ENCODE data around the gene HNRNPU.

The HNRNPU gene

DNA sequence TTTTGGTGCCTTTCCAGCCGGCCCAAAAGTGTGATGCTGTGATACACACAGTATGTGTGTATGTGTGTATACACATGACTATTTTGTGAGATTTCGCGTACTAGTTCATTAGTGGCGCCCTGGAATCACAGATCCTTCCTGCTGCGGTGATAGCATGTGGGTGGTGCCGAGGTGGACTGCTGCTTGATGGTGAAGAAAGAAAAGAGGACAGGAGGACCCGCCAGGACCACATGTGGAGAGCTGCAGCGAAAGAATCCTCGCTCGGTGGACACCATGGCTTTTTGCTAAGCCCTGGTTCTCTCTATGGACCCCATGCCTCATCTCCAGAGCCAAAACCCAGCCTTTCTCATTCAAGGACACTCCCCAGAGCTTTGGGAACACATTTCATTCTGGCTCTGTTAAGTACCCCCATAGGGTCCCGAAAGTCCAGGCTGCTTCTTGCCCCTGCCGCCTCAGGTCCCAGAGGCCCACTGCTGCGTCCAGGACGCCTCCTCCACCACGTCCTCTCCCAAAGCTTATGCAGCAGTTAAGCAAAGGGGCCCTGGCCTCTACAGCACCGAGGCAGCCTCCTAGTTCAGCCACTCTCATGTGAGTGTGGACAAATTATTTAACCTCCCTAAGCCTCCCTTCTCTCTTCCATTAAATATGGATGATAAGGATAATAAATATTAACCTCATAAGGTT lies 61.6 kb downstream of the HNRNPU start:
- DNase-seq (ENCODE audit: low read depth) = no peak

DNA sequence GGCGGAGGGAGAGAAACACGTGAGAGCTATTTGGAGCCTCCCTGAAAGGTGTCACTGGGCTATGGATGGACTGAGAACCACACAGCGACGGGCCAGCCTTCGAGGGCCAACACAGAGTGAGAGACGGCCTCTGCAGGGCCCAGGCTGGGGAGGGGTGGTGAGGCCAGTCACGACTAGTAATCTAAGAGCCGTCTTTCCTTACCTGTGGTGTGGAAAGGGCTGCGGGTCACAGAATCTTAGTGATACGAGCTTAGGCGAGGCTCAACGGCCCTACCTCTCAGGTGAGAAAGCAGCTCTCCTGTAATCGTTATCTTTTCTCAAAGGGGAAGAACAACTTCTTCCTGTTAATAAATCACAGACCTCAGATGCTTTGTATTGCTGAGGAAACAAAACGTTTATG lies 62.3 kb downstream of the HNRNPU start:
- no peak for DNase-seq (ENCODE audit: low read depth)

DNA sequence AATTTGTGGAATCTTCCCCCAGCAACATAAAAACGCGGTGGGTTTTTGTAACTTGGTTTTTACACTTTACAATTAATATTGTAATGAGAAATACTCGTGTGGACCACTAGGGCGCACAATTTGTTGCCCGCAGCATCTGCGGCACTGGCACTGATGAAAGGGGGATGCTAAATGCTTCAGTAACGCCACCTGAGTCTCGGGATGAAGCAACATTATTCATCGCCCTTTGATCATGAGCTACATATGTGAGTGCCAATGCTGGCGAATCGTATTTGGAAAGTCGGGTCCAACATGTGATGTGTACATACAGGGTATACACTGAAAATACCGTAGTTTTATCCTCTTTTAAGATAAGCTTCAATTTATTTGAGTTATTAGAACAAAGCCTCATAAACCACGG lies 63.1 kb downstream of the HNRNPU start:
- peak; percentile 38 for DNase-seq (ENCODE audit: low read depth)

DNA sequence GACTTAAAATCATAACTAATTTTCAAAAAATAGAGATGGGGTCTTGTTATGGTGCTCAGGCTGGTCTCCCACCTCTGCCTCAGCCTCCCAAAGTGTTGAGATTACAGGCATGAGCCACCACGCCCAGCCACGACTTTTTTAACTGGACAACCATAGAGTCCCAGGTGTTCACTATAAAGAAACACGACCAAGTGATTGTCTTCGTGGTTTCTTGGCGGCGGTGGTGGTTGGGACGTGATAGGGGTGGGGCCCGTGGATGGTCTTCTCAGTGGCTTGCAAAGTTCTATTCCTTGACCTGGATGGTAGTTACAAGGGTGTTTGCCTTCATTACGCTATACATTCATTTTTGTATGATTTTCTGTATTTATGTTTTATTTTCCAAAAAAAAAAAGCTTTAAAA lies 63.5 kb downstream of the HNRNPU start:
- DNase-seq (ENCODE audit: low read depth) = no peak
